DMS114 treated with DMSO at 0.1 percent for 48 hours (cell line): ENCODE results near the gene CRTC2.

ENCODE experiments used
- DNase-seq: peaks from one replicate; lab custom pipeline; 2025; ENCODE audit not compliant: unreplicated experiment; lab: John Stamatoyannopoulos, UW

Gene CRTC2

DNA sequence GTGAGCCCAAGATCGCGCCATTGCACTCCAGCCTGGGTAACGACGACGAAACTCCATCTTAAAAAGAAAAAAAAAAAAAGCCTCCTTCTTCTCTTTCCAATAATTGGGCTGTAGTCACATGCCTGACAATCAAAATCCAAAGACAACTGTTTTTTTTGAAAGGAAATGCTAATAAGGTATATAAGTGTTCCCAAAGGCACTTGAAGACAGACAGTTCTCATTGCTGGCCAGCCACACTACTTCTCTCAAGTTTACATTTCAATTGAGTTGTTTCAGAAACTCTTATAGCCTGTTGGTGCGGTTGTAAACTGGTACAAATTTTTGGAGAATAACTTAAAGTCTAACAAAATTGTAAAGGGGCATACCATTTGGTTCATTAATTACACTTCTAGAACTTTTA lies 58.9 kb downstream of the CRTC2 start:
- DNase-seq, result no peak
